Ovary (tissue), 9 donors: ENCODE results near the gene ATF7. TPM values are rescaled to one million over a fixed set of nuclear protein-coding genes. Genes with fewer than 3 reads are reported as not detected.
A peak's percentile ranks its signal among the peaks of the same experiment; 100 is the strongest.

ENCODE experiments used
- DNase-seq, 5 donors: peaks; one replicate each; pipeline ENCODE4 v3.0.0-alpha.2; 2019 to 2020
- H3K27ac ChIP-seq, 2 donors: fragments of 200-600 bp; one replicate each; pipeline versions ENCODE4 v1.5.1 to v1.8.0; 2019 to 2022
- H3K27me3 ChIP-seq: fragments of 200-600 bp; one replicate; pipeline ENCODE4 v1.8.0; 2022
- H3K36me3 ChIP-seq: fragments of 200-600 bp; sonication (generic); one replicate; pipeline ENCODE4 v1.5.1; 2019
- H3K4me1 ChIP-seq: one replicate; pipeline ENCODE4 v1.8.1; 2013; ENCODE audit warnings: mild to moderate bottlenecking, moderate library complexity; ENCODE audit not compliant: insufficient read depth
- H3K4me3 ChIP-seq: fragments of 200-600 bp; sonication (generic); one replicate; pipeline ENCODE4 v1.5.1; 2017
- H3K9me3 ChIP-seq, 2 donors: fragments of 200-600 bp in 1 of 2; sonication (generic) in 1 of 2; one replicate each; pipeline versions ENCODE4 v1.5.1 to v1.8.1; 2013 to 2019; ENCODE audit warnings: mild to moderate bottlenecking in 1 of 2, moderate library complexity in 1 of 2
- EP300 ChIP-seq: sonication (generic); formaldehyde crosslinking; IDR thresholded peaks from one replicate; pipeline ENCODE4 v1.6.1; 2017; ENCODE audit warnings: antibody characterized with exemption
- POLR2A ChIP-seq: fragments of 450-650 bp; IDR thresholded peaks from one replicate; pipeline ENCODE4 v1.6.1; 2017; ENCODE audit warnings: antibody characterized with exemption, mild to moderate bottlenecking, moderate library complexity
- WGBS, 3 donors: extraction: QIAGEN DNeasy Blood & Tissue Kit in 1 of 3; methylation state at CpG; one replicate each; pipeline versions ENCODE4 v1.1.5 to v1.1.7; 2013 to 2017; 5-methylcytosine and 5-hydroxymethylcytosine counted together
- intact Hi-C, 4 donors: fragments of 100-400 bp; cut with DNase I; formaldehyde crosslinking; loops; one replicate each; pipeline versions ENCODE4 v1.11.0 to v1.15.1; 2022 to 2023
- polyA plus RNA-seq, 2 donors: library from polyadenylated mRNA; stranded (reverse); fragments of 200-250 nt in 1 of 2; fragments of 350-450 nt in 1 of 2; fragmentation: Illumina TruSeq in 1 of 2; extraction: RNeasy Lipid Tissue Mini Kit (QIAGEN cat#74804) in 1 of 2; gene quantifications; one replicate each; pipeline ENCODE4 v1.2.3, GENCODE V29; 2013 to 2014
- total RNA-seq, 7 donors: library from RNA; depleted of rRNA in 2 of 7; stranded (reverse); fragments of >200 nt in 2 of 7; fragmentation: NEBNext Ultra II Directional in 3 of 7; extraction: Animal tissue kit (Norgen Biotek cat#: 25700) in 3 of 7; gene quantifications; one replicate each; pipeline versions ENCODE4 v1.1.0 to v1.2.4, GENCODE V29; 2016 to 2023
- TF ChIP-seq, protein P1 (sequence below), 3 donors: fragments of 450-650 bp in 2 of 3; fragments of 200-600 bp in 1 of 3; IDR thresholded peaks; one replicate each; pipeline versions ENCODE4 v1.5.1 to v1.8.0; 2016 to 2022; ENCODE audit warnings: antibody characterized with exemption in 3 of 3, mild to moderate bottlenecking in 1 of 3
- donor health status: DM: no; HTN: no; CAD: no; lungs with moderate emphysema.
- donor health status: DM: no; HTN: no; CAD: no.
- donor health status: Bipolar disorder and iron deficiency.
- donor health status: DM: yes; HTN: yes; CAD: no.
- donor health status: DM: no; HTN: no; CAD: no.
- donor health status: DM: yes; HTN: yes; CAD: no.

Gene ATF7
- total and polyA plus RNA-seq, 9 donors, result 19.8 to 68.5 (median 41.3) TPM

DNA sequence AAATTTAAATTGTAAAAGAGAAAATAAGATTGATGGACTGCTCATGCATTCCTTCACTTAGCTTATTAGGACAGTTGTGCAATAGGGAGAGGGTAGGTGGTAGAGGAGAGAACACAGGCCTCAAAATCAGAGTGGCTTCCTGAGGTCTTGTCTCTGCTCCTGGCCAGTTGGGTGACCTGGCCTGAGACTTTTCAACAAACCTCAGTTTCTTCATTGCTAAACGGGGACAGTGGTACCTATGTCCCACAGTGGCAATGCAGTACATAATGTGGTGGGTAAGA is 129.5 kb downstream of the ATF7 start:
- no peak for DNase-seq
- intact Hi-C loops, result no loop called here
- H3K4me1 ChIP-seq, result peaks cover 17% of the 10 kb centered on the region
- no peak overlapping the region for H3K4me3 ChIP-seq
- H3K36me3 ChIP-seq, result no peaks in the 10 kb centered on the region
- WGBS, 3 donors, result 61 to 69% (median 64%) methylated on average over 1 of the region's 1 CpG
- TF ChIP-seq, protein P1, sequence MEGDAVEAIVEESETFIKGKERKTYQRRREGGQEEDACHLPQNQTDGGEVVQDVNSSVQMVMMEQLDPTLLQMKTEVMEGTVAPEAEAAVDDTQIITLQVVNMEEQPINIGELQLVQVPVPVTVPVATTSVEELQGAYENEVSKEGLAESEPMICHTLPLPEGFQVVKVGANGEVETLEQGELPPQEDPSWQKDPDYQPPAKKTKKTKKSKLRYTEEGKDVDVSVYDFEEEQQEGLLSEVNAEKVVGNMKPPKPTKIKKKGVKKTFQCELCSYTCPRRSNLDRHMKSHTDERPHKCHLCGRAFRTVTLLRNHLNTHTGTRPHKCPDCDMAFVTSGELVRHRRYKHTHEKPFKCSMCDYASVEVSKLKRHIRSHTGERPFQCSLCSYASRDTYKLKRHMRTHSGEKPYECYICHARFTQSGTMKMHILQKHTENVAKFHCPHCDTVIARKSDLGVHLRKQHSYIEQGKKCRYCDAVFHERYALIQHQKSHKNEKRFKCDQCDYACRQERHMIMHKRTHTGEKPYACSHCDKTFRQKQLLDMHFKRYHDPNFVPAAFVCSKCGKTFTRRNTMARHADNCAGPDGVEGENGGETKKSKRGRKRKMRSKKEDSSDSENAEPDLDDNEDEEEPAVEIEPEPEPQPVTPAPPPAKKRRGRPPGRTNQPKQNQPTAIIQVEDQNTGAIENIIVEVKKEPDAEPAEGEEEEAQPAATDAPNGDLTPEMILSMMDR (IDR thresholded peaks at IDR 0.05), result no peak
- TF ChIP-seq POLR2A, result no peak
- no peak for TF ChIP-seq EP300
- no peaks in the 10 kb centered on the region for H3K27me3 ChIP-seq
- H3K27ac ChIP-seq, result peak overlapping the region in 1 of 2 donors; percentile 50
- no peaks in the 10 kb centered on the region for H3K9me3 ChIP-seq

DNA sequence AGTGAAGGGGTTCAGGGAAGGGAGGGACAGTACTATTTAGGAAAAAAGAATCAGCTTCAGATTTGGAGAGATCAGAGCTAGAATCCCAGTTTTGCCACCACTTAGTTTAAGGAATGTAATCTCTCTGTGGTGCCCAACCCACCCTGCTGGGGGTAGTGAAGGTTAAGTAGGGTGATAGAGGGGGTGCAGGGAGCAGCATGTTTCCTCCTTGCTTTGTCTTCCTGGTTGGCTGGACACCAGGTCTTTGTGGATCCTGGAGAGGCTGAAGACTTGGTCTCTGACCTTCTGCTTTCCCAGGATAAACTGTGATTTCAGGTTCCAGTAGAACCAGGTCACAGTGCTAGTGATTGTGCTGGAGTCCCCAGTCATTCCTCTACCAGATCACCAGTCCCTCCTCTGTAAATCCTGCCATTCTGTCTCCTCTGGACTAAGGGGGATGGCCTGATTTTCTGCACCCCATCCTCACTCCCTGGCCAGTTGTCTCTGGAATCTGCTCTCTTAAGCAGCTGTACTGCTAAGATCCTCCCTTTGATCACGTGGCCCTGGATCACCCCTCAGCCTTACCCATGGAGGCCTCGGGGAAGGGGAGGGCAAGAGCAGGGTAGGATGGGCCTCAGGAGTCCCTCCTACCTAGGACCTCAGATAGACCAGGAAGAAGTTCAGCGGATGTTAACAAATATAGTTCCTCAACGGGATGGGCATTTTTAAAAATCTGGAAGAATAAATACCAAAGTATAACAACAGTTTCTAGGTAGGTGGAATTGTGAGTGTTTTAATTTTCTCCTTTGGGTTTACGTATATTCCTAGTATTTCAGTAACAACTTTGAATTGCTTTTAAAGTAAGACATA is 130.1 kb downstream of the ATF7 start:
- DNase-seq, result peak; percentile 63 to 80 (median 76)
- Histone ChIP-seq H3K36me3 (no peaks in the 10 kb centered on the region), H3K27ac (peak overlapping the region; percentile 28 to 50), H3K4me3 (no peak overlapping the region), H3K4me1 (peaks cover 14% of the 10 kb centered on the region), H3K27me3 (no peaks in the 10 kb centered on the region), H3K9me3 (no peaks in the 10 kb centered on the region)
- intact Hi-C loops, result no loop called here
- WGBS, 3 donors, result 12 to 20% (median 19%) methylated on average over 5 of the region's 5 CpGs
- TF ChIP-seq, protein P1 (IDR thresholded peaks at IDR 0.05), result no peak
- TF ChIP-seq EP300, result no peak
- TF ChIP-seq POLR2A, result no peak

DNA sequence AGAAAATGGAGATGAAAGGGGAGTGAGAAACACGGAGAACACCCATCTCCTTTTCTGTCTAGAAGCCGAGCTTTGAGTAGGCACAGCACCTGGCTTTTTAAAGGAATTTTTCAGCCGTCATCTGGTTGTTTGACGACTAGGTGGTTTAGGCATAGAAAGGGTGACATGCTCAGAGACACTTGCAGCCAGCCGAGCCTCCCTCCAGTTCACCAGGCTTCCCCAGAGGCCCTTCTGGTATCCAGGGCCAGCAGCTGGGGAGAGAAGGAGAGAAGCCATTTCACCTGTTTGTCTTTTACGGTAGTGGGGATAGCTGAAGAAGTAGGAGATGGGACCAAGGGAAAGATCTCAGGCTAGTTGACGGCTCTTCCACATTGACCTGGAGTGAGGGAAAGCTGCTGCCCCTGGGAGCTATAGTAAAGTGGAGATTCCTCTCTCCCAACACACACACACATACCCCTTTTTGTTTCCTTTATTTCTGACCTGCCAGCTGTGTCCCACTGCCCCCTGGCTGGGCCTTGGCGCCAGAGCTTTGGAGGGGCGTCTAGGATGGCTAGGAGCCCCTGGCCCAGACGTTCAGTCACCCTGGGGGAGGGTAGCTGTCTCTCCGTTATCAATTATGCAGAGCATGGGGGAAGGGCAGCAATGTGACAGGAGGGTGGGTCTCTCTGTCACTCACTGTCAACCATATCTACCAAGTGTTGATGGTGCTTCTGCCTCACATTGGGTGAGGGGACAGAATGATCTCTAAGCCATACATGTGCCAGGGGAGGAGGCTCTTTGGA is 132.4 kb downstream of the ATF7 start:
- no peaks in the 10 kb centered on the region for H3K27me3 ChIP-seq
- H3K4me3 ChIP-seq, result peak overlapping the region; percentile 59
- peak overlapping the region; percentile 73 to 76 for H3K27ac ChIP-seq
- peak in 1 of 5 donors; percentile 37 for DNase-seq
- peaks cover 14% of the 10 kb centered on the region for H3K4me1 ChIP-seq
- intact Hi-C loops, result no loop called here
- WGBS, 3 donors, result 25 to 32% (median 26%) methylated on average over 11 of the region's 11 CpGs
- no peaks in the 10 kb centered on the region for H3K36me3 ChIP-seq
- TF ChIP-seq POLR2A (no peak), EP300 (no peak)
- TF ChIP-seq, protein P1 (IDR thresholded peaks at IDR 0.05), result no peak
- H3K9me3 ChIP-seq, result no peaks in the 10 kb centered on the region

DNA sequence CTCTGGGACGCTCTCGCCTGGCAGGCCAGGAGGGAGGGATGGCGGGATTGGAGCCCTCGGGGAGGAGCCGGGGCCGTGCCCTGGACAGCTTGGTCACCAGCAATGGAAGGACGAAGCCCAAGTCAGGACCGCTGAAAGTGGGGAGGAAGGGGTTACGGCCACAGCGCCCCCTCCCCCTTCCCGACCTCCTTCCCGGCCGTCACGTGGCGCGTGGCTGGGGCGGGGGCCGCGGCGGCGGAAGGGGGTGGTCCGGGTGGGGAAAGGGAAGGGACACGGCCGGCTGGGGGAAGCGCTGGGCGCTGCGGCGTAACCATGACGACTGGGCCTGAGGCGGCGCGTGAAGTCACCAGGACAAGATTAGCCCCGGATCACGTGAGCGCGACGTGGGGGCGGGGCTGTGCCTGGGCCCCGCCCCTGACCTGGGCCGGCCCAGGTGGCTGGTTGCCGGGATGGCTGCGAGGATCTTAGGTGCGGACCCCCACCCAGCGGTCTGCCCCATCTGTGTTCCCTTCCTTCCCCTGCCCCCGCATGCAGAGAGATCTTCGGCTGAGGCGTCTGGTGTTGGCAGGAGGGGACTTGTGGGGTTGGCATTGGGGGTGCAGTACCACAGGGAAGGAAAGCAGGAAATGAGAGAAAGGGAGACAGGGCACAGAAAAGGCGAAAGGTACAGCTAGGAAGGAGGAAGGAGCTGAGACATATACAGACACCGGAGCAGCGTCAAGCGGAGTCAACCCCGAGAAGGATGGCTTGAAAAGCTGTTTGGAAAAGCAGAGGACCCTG is 133.2 kb downstream of the ATF7 start:
- 1 to 3% (median 1%) methylated on average over 22 to 52 of the region's 52 CpGs for WGBS, 3 donors
- intact Hi-C loops, result no loop called here
- H3K27ac ChIP-seq, result peak overlapping the region; percentile 73 to 76
- DNase-seq, result peak; percentile 93 to 96 (median 96)
- no peaks in the 10 kb centered on the region for H3K27me3 ChIP-seq
- TF ChIP-seq EP300, result no peak
- TF ChIP-seq, protein P1 (IDR thresholded peaks at IDR 0.05), result no peak
- TF ChIP-seq POLR2A, result peak; percentile 68
- H3K4me3 ChIP-seq, result peak overlapping the region; percentile 59
- H3K4me1 ChIP-seq, result peaks cover 9% of the 10 kb centered on the region
- no peaks in the 10 kb centered on the region for H3K36me3 ChIP-seq
- no peaks in the 10 kb centered on the region for H3K9me3 ChIP-seq
